K562 (cell line): ENCODE data around the gene CHRNE. TPM values are rescaled to one million over a fixed set of nuclear protein-coding genes. Genes with fewer than 3 reads are reported as not detected.

Experiments
- ELF4 ChIP-seq: fragments of 450-650 bp; formaldehyde crosslinking; IDR thresholded peaks from 2 replicates; pipeline ENCODE4 v1.4.0; 2022; ENCODE audit warnings: missing genetic modification characterization
- KLF10 ChIP-seq: fragments of 250-450 bp; sonication (Bioruptor Pico); IDR thresholded peaks from 2 replicates; pipeline ENCODE4 v1.6.1; 2021; ENCODE audit warnings: matching md5 sums
- RB1 ChIP-seq: fragments of 450-650 bp; IDR thresholded peaks from 2 replicates; pipeline ENCODE4 v1.6.1; 2017; ENCODE audit warnings: low read depth, mild to moderate bottlenecking
- SPI1 ChIP-seq: IDR thresholded peaks from 2 replicates; pipeline ENCODE4 v1.6.1; 2011; ENCODE audit warnings: low read depth, low read length, control low read depth, borderline replicate concordance
- YBX1 ChIP-seq: fragments of 450-650 bp; IDR thresholded peaks from 2 replicates; pipeline ENCODE4 v1.7.1; 2016; ENCODE audit warnings: mild to moderate bottlenecking
- ZBTB12 ChIP-seq: fragments of 250-450 bp; sonication (Bioruptor Pico); IDR thresholded peaks from 2 replicates; pipeline ENCODE4 v1.4.0; 2020
- ZBTB17 ChIP-seq: fragments of 450-650 bp; formaldehyde crosslinking; IDR thresholded peaks from 2 replicates; pipeline ENCODE4 v1.4.0; 2020; ENCODE audit warnings: mild to moderate bottlenecking
- ZBTB9 ChIP-seq: fragments of 450-650 bp; formaldehyde crosslinking; IDR thresholded peaks from 2 replicates; pipeline ENCODE4 v1.4.0; 2020; ENCODE audit warnings: mild to moderate bottlenecking, moderate library complexity
- ZHX1 ChIP-seq: fragments of 150-350 bp; conservative IDR thresholded peaks from 2 replicates; pipeline ENCODE4 v1.6.1; 2014; ENCODE audit warnings: low read length
- ZNF583 ChIP-seq: fragments of 250-450 bp; sonication (Bioruptor Pico); IDR thresholded peaks from 2 replicates; pipeline ENCODE4 v1.4.0; 2020
- polyA plus RNA-seq, 8 experiments: library from polyadenylated mRNA; depleted of rRNA in 4 of 8; stranded (reverse) in 5 of 8; unstranded in 3 of 8; fragments of >200 nt; fragmentation: Nextera tagmentation in 2 of 8; fragmentation: Illumina TruSeq in 1 of 8; extraction: Ambion mirVana in 2 of 8; extraction: Trizol in 1 of 8; gene quantifications; 2 replicates each; pipeline versions ENCODE4 v1.2.1 to v1.2.3, GENCODE V29; 2011 to 2014; ENCODE audit warnings: inconsistent platforms in 1 of 8, missing spikeins in 1 of 8
- total RNA-seq, 7 experiments: library from RNA; depleted of rRNA in 6 of 7; stranded (reverse); fragments of >200 nt in 6 of 7; fragmentation: Illumina TruSeq in 2 of 7; extraction: Trizol in 2 of 7; gene quantifications; 2 replicates each; pipeline versions ENCODE4 v1.2.1 to v1.2.3, GENCODE V29; 2011 to 2021; ENCODE audit warnings: low replicate concordance in 1 of 7
- TF ChIP-seq, protein P1 (sequence below): fragments of 200-800 bp; sonication (Bioruptor generic); IDR thresholded peaks from 2 replicates; pipeline ENCODE4 v1.6.1; 2017; ENCODE audit warnings: missing genetic modification characterization, missing compliant biosample characterization
- TF ChIP-seq, protein P2 (sequence below): fragments of 450-650 bp; formaldehyde crosslinking; IDR thresholded peaks from 2 replicates; pipeline ENCODE4 v1.4.0; 2022; ENCODE audit warnings: missing genetic modification characterization
- TF ChIP-seq, protein P3 (sequence below): fragments of 450-650 bp; formaldehyde crosslinking; conservative IDR thresholded peaks from 2 replicates; pipeline ENCODE4 v1.4.0; 2022; ENCODE audit warnings: mild to moderate bottlenecking, missing genetic modification characterization

CHRNE gene
- total and polyA plus RNA-seq, 9 of the 15 experiments (the other 6 are each of a cell fraction or from before 2014, with no cell fraction given), result not detected

DNA sequence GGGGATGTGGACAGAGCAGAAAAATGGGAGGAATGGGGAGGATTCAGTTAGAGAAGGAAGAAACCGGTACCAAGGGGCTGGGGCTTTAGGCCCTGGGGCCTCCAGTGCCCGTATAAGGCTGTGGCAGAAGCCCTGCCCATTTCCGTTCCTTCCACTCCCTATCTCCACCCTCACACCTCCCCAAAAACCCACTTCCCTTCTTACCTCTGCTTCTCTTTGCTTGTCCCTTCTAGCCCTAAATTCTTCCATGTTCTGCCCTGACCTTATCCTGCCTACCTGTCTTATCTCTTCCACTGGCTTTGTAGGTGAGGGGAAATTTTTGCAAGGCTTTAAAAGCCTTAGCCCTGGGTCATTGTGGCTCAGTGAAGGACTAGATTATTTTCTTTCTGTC, 41.3 kb upstream of the CHRNE start (continued):
- TF ChIP-seq SPI1 (peak; percentile 43; the same call in 1 of the 2 replicates), ZBTB9 (CRISPR knock-in tag) (0 out of 2 replicates have a peak, but pooled peaks have one; percentile 50), ZHX1 (no peak), ELF4 (CRISPR knock-in tag) (peak; percentile 43; the same call in 1 of the 2 replicates), KLF10 (no peak), ZBTB17 (peak; percentile 33; the same call in 1 of the 2 replicates), ZBTB12 (CRISPR knock-in tag) (no peak), ZNF583 (CRISPR knock-in tag) (no peak), RB1 (no peak), YBX1 (no peak)
- TF ChIP-seq, protein P1, sequence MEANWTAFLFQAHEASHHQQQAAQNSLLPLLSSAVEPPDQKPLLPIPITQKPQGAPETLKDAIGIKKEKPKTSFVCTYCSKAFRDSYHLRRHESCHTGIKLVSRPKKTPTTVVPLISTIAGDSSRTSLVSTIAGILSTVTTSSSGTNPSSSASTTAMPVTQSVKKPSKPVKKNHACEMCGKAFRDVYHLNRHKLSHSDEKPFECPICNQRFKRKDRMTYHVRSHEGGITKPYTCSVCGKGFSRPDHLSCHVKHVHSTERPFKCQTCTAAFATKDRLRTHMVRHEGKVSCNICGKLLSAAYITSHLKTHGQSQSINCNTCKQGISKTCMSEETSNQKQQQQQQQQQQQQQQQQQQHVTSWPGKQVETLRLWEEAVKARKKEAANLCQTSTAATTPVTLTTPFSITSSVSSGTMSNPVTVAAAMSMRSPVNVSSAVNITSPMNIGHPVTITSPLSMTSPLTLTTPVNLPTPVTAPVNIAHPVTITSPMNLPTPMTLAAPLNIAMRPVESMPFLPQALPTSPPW, result no peak
- TF ChIP-seq, protein P2, sequence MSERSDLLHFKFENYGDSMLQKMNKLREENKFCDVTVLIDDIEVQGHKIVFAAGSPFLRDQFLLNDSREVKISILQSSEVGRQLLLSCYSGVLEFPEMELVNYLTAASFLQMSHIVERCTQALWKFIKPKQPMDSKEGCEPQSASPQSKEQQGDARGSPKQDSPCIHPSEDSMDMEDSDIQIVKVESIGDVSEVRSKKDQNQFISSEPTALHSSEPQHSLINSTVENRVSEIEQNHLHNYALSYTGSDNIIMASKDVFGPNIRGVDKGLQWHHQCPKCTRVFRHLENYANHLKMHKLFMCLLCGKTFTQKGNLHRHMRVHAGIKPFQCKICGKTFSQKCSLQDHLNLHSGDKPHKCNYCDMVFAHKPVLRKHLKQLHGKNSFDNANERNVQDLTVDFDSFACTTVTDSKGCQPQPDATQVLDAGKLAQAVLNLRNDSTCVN (CRISPR knock-in tag), result peak; percentile 82; the same call in 1 of the 2 replicates
- TF ChIP-seq, protein P3, sequence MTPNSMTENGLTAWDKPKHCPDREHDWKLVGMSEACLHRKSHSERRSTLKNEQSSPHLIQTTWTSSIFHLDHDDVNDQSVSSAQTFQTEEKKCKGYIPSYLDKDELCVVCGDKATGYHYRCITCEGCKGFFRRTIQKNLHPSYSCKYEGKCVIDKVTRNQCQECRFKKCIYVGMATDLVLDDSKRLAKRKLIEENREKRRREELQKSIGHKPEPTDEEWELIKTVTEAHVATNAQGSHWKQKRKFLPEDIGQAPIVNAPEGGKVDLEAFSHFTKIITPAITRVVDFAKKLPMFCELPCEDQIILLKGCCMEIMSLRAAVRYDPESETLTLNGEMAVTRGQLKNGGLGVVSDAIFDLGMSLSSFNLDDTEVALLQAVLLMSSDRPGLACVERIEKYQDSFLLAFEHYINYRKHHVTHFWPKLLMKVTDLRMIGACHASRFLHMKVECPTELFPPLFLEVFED (CRISPR knock-in tag), result peak; percentile 89; the same call in 1 of the 2 replicates
